ENCODE data around the gene NT5DC4.

DNA sequence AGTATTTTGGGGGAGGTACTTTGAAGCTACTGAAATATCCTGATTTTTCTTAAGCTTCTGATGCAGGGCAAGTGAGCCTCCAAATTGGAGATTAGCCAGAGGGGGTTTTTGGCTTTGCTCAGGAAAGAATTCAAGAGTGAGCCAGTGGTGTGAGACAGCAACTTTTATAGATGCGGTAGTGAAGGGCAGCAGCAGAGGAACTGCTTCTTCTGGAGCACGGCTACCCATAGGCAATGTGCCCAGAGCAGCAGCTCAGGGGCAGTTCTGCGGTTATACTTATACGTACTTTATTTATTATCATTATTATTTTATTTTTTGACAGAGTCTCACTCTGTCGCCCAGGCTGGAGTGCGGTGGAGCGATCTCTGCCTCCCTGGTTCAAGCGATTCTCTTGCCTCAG, 19.8 kb upstream of the NT5DC4 start:
- TF ChIP-seq JUNB (IDR thresholded peaks at IDR 0.05) (no peak), USF2 (IDR thresholded peaks at IDR 0.05) (no peak), SMC3 (IDR thresholded peaks at IDR 0.05) (no peak), PHF8 (IDR thresholded peaks at IDR 0.05; ENCODE audit: borderline replicate concordance, low read depth) (no peak), CTCF (IDR thresholded peaks at IDR 0.05) (no peak), ZNF302 (CRISPR knock-in tag; IDR thresholded peaks at IDR 0.05) (no peak), KDM1A (IDR thresholded peaks at IDR 0.05; ENCODE audit: low read depth) (no peak), HDAC2 (IDR thresholded peaks at IDR 0.05) (no peak), POLR2A (IDR thresholded peaks at IDR 0.05; ENCODE audit: low read length) (no peak), RCOR1 (IDR thresholded peaks at IDR 0.05; ENCODE audit: low read depth, low read length) (no peak), ELK1 (IDR thresholded peaks at IDR 0.05; ENCODE audit: low read depth, low read length) (no peak), MAX (IDR thresholded peaks at IDR 0.05) (no peak)
- TF ChIP-seq, protein P1, sequence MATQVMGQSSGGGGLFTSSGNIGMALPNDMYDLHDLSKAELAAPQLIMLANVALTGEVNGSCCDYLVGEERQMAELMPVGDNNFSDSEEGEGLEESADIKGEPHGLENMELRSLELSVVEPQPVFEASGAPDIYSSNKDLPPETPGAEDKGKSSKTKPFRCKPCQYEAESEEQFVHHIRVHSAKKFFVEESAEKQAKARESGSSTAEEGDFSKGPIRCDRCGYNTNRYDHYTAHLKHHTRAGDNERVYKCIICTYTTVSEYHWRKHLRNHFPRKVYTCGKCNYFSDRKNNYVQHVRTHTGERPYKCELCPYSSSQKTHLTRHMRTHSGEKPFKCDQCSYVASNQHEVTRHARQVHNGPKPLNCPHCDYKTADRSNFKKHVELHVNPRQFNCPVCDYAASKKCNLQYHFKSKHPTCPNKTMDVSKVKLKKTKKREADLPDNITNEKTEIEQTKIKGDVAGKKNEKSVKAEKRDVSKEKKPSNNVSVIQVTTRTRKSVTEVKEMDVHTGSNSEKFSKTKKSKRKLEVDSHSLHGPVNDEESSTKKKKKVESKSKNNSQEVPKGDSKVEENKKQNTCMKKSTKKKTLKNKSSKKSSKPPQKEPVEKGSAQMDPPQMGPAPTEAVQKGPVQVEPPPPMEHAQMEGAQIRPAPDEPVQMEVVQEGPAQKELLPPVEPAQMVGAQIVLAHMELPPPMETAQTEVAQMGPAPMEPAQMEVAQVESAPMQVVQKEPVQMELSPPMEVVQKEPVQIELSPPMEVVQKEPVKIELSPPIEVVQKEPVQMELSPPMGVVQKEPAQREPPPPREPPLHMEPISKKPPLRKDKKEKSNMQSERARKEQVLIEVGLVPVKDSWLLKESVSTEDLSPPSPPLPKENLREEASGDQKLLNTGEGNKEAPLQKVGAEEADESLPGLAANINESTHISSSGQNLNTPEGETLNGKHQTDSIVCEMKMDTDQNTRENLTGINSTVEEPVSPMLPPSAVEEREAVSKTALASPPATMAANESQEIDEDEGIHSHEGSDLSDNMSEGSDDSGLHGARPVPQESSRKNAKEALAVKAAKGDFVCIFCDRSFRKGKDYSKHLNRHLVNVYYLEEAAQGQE (IDR thresholded peaks at IDR 0.05): no peak
